DND-41 (cell line): ENCODE measurements around the gene ERC1.

Experiments
- ATAC-seq: fragments of 200-7000 bp; cut with Tn5 transposase; 3 replicates; pipeline ENCODE4 v1.9.1; 2021; ENCODE audit warnings: low read depth; ENCODE audit not compliant: insufficient read depth
- DNase-seq: peaks from one replicate; pipeline ENCODE4 v3.0.0-alpha.2; 2020
- H2AFZ ChIP-seq: 2 replicates; pipeline ENCODE4 v1.6.0; 2012; ENCODE audit warnings: low read depth, low read length
- H3K27ac ChIP-seq: 2 replicates; pipeline ENCODE4 v1.5.1; 2012; ENCODE audit warnings: low read length, inconsistent platforms
- H3K27me3 ChIP-seq: fragments of 200-600 bp; sonication (generic); 2 replicates; pipeline ENCODE4 v1.6.0; 2012; ENCODE audit warnings: low read length, mild to moderate bottlenecking, inconsistent platforms; ENCODE audit not compliant: insufficient read depth, poor library complexity
- H3K36me3 ChIP-seq: 2 replicates; pipeline ENCODE4 v1.5.1; 2012; ENCODE audit warnings: low read length, inconsistent platforms; ENCODE audit not compliant: insufficient read depth
- H3K4me1 ChIP-seq: 2 replicates; pipeline ENCODE4 v1.5.1; 2012; ENCODE audit warnings: mild to moderate bottlenecking, low read length; ENCODE audit not compliant: insufficient read depth
- H3K4me2 ChIP-seq: 2 replicates; pipeline ENCODE4 v1.6.0; 2012; ENCODE audit warnings: mild to moderate bottlenecking, moderate library complexity, low read length, inconsistent platforms; ENCODE audit not compliant: insufficient read depth
- H3K4me3 ChIP-seq, 2 experiments: fragments of 200-600 bp in 1 of 2; shearing (Covaris generic) in 1 of 2; 2 replicates each; pipeline ENCODE4 v1.5.1; 2012 to 2016; ENCODE audit warnings: inconsistent platforms in 2 of 2, low read length in 2 of 2, mild to moderate bottlenecking in 2 of 2, low read depth in 1 of 2, moderate library complexity in 1 of 2
- H3K79me2 ChIP-seq: 2 replicates; pipeline ENCODE4 v1.6.0; 2012; ENCODE audit warnings: low read length, inconsistent platforms; ENCODE audit not compliant: insufficient read depth
- H3K9ac ChIP-seq: 2 replicates; pipeline ENCODE4 v1.6.0; 2012; ENCODE audit warnings: low read depth, mild to moderate bottlenecking, inconsistent platforms, low read length, moderate library complexity
- H3K9me3 ChIP-seq: 2 replicates; pipeline ENCODE4 v1.5.1; 2012; ENCODE audit warnings: low read length, moderate library complexity, mild to moderate bottlenecking, inconsistent platforms; ENCODE audit not compliant: insufficient read depth, severe bottlenecking
- H4K20me1 ChIP-seq: 2 replicates; pipeline ENCODE4 v1.6.0; 2012; ENCODE audit warnings: low read length; ENCODE audit not compliant: insufficient read depth
- CTCF ChIP-seq: IDR thresholded peaks from 2 replicates; pipeline ENCODE4 v1.5.1; 2012; ENCODE audit warnings: borderline replicate concordance, low read length, moderate library complexity, mild to moderate bottlenecking; ENCODE audit not compliant: poor library complexity, severe bottlenecking; ENCODE audit errors: extremely low read depth
- EZH2 ChIP-seq: IDR thresholded peaks from 3 replicates; pipeline ENCODE4 v1.6.1; 2012; ENCODE audit warnings: borderline replicate concordance, low read depth, mild to moderate bottlenecking, moderate library complexity, low read length, inconsistent platforms; ENCODE audit not compliant: severe bottlenecking

The ERC1 gene

GRCh38 chr12:1054117-1054870, 63.3 kb downstream of the ERC1 start:
- Histone ChIP-seq H3K4me2 (no peak overlapping the region), H3K4me3 (no peak overlapping the region), H3K27me3 (no peaks in the 10 kb centered on the region), H3K79me2 (no peaks in the 10 kb centered on the region), H3K27ac (no peak overlapping the region), H3K4me1 (no peaks in the 10 kb centered on the region), H3K36me3 (no peaks in the 10 kb centered on the region), H3K9ac (no peak overlapping the region), H3K9me3 (peaks cover 8% of the 10 kb centered on the region), H2AFZ (no peak overlapping the region), H4K20me1 (no peaks in the 10 kb centered on the region)
- TF ChIP-seq EZH2 (no peak), CTCF (no peak)
- DNase-seq (no peak), ATAC-seq (no peak)

- Histone ChIP-seq H3K4me1 (no peaks in the 10 kb centered on the region), H3K27me3 (no peaks in the 10 kb centered on the region), H3K27ac (no peak overlapping the region), H3K9ac (no peak overlapping the region), H3K36me3 (no peaks in the 10 kb centered on the region), H3K79me2 (no peaks in the 10 kb centered on the region), H4K20me1 (no peaks in the 10 kb centered on the region), H3K4me2 (no peak overlapping the region), H3K9me3 (peaks cover 10% of the 10 kb centered on the region), H2AFZ (no peak overlapping the region), H3K4me3 (no peak overlapping the region)
- TF ChIP-seq EZH2 (no peak), CTCF (no peak)
- ATAC-seq (no peak), DNase-seq (no peak)
These were observed 65.4 kb downstream of the ERC1 start for GRCh38 chr12:1056390-1056789.

GRCh38 chr12:1058423-1058822, 67.4 kb downstream of the ERC1 start:
- DNase-seq = no peak
- Histone ChIP-seq H3K27me3 (no peaks in the 10 kb centered on the region), H3K4me2 (no peak overlapping the region), H3K79me2 (no peaks in the 10 kb centered on the region), H3K9me3 (peaks cover 19% of the 10 kb centered on the region), H4K20me1 (no peaks in the 10 kb centered on the region), H3K36me3 (peaks cover 2% of the 10 kb centered on the region; the same call in 1 of the 2 replicates), H2AFZ (no peak overlapping the region), H3K27ac (no peak overlapping the region), H3K4me1 (no peaks in the 10 kb centered on the region), H3K4me3 (no peak overlapping the region), H3K9ac (no peak overlapping the region)
- no peak for ATAC-seq
- no peak for TF ChIP-seq EZH2
- TF ChIP-seq CTCF = no peak
